ENCODE results near the gene MAP2K5.

MAP2K5 gene

DNA sequence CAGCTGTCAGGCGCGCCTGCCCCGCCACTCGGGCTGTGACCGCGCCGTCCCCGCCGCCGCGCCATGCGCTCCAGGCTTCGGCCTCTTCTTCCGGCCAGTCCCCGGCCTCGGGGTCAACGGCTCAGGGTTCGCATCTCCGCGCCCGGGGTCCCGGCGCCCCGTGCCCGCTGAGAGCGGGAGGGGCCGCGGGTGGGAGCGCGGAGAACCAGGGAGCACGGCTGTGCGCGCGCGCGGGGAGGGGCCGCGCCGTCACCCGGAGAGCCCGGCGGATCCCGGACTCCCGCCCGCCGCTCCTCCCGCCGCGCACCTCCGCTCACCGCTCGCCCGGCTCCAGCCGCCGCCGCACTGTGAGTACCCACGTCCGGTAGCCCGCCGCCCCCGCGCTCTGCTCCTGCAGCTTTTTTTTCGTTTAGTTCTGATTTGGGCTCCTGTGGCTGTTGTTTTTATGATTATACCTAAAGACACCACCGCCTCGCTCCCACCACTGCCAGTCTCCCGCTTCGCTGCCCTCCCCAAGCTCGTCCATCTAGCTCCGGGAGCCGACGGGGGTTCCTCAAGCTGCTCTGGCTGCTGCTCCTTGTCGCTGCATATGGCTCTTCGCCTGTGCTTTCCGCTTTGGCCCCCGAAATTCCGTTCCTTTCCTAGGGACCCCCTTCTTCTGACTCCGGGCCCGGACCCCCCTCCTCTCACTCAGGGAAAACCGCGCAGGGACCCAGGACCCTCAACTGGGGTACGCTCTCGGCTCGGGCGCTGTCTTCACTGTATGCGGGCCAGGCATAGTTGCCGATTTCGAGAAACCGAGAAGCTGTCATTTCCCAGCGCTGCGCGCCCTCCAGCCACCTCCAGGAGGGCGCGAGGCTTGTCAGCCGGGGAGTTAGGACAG is 281.1 kb downstream of the MAP2K5 start:
- H3K79me2 ChIP-seq (ENCODE audit: insufficient read depth, low read length), result no peaks in the 10 kb centered on the region
- H3K9me3 ChIP-seq (ENCODE audit: insufficient read depth, low read depth, low read length), result no peaks in the 10 kb centered on the region
- no peaks in the 10 kb centered on the region for H3K9me2 ChIP-seq (replicated peaks; ENCODE audit: low read depth, low read length)
- TF ChIP-seq, protein P1, sequence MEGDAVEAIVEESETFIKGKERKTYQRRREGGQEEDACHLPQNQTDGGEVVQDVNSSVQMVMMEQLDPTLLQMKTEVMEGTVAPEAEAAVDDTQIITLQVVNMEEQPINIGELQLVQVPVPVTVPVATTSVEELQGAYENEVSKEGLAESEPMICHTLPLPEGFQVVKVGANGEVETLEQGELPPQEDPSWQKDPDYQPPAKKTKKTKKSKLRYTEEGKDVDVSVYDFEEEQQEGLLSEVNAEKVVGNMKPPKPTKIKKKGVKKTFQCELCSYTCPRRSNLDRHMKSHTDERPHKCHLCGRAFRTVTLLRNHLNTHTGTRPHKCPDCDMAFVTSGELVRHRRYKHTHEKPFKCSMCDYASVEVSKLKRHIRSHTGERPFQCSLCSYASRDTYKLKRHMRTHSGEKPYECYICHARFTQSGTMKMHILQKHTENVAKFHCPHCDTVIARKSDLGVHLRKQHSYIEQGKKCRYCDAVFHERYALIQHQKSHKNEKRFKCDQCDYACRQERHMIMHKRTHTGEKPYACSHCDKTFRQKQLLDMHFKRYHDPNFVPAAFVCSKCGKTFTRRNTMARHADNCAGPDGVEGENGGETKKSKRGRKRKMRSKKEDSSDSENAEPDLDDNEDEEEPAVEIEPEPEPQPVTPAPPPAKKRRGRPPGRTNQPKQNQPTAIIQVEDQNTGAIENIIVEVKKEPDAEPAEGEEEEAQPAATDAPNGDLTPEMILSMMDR (conservative IDR thresholded peaks at IDR 0.05; ENCODE audit: low read length), result no peak
- TF ChIP-seq EZH2phosphoT487 (IDR thresholded peaks at IDR 0.05; ENCODE audit: borderline replicate concordance), result no peak
- H2AFZ ChIP-seq (ENCODE audit: low read length), result peak overlapping the region; percentile 57; the same call in 1 of the 2 replicates
- no peaks in the 10 kb centered on the region for H3K36me3 ChIP-seq (ENCODE audit: insufficient read depth, low read length)
- H3K9ac ChIP-seq (ENCODE audit: low read depth, low read length, poor library complexity, severe bottlenecking), result peak overlapping the region; percentile 69
- H3F3A ChIP-seq (ENCODE audit: low read depth), result no peaks in the 10 kb centered on the region
- H3K27me3 ChIP-seq (ENCODE audit: insufficient read depth, low read length, poor library complexity, severe bottlenecking), result no peaks in the 10 kb centered on the region
- peak overlapping the region; percentile 80 for H3K4me3 ChIP-seq (ENCODE audit: low read length, poor library complexity, severe bottlenecking)
- H3K4me1 ChIP-seq (ENCODE audit: insufficient read depth, low read length, poor library complexity, severe bottlenecking), result peaks cover 9% of the 10 kb centered on the region
- H4K20me1 ChIP-seq (ENCODE audit: insufficient read depth, low read length, poor library complexity, severe bottlenecking), result no peaks in the 10 kb centered on the region
- peak overlapping the region; percentile 85 for H3K4me2 ChIP-seq (ENCODE audit: low read depth, low read length, poor library complexity, severe bottlenecking)

DNA sequence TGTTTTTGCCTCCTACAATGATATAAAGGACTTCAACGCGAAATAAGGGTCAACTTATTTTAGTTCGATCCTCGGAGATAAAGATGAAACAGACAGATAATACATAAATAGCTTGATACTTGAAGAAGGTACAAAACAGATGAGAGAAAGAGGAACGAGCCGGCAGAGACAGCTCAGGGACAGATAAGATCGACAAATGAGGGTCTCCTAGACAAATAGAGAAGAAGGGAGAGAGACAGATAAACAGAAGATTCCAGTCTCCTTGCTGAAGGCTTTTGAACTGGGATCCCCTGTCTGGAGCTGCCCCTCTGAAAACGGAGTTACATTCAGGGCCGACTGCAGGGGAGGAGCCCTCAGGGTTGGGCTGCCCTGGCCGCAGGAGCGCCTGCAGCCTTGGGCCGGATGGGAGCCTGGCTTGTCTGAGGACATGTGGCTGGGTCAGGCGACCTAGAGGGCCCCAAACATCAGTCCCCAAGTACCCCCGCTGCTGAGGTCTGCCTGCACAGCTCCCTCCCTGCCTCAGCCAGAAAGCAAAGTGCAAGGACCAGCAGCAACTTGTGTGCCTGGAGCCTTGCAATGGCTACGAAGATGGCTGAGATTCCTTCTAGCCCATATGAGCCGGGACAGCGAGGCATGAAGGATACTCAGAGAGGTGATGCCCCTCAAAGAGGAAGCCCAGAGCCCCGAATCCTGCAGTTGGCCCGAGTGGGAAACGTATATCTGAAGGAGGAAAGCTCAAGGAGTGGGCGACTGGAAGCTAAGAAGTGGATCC is 281.9 kb downstream of the MAP2K5 start:
- no peaks in the 10 kb centered on the region for H3K36me3 ChIP-seq (ENCODE audit: insufficient read depth, low read length)
- H2AFZ ChIP-seq (ENCODE audit: low read length), result peak overlapping the region; percentile 57; the same call in 1 of the 2 replicates
- no peaks in the 10 kb centered on the region for H3K27me3 ChIP-seq (ENCODE audit: insufficient read depth, low read length, poor library complexity, severe bottlenecking)
- TF ChIP-seq EZH2phosphoT487 (IDR thresholded peaks at IDR 0.05; ENCODE audit: borderline replicate concordance), result no peak
- TF ChIP-seq, protein P1 (conservative IDR thresholded peaks at IDR 0.05; ENCODE audit: low read length), result no peak
- peaks cover 9% of the 10 kb centered on the region for H3K4me1 ChIP-seq (ENCODE audit: insufficient read depth, low read length, poor library complexity, severe bottlenecking)
- no peaks in the 10 kb centered on the region for H3F3A ChIP-seq (ENCODE audit: low read depth)
- peak overlapping the region; percentile 85 for H3K4me2 ChIP-seq (ENCODE audit: low read depth, low read length, poor library complexity, severe bottlenecking)
- no peaks in the 10 kb centered on the region for H3K9me2 ChIP-seq (replicated peaks; ENCODE audit: low read depth, low read length)
- no peaks in the 10 kb centered on the region for H4K20me1 ChIP-seq (ENCODE audit: insufficient read depth, low read length, poor library complexity, severe bottlenecking)
- H3K9ac ChIP-seq (ENCODE audit: low read depth, low read length, poor library complexity, severe bottlenecking), result peak overlapping the region; percentile 69
- no peaks in the 10 kb centered on the region for H3K79me2 ChIP-seq (ENCODE audit: insufficient read depth, low read length)
- no peaks in the 10 kb centered on the region for H3K9me3 ChIP-seq (ENCODE audit: insufficient read depth, low read depth, low read length)
- peak overlapping the region; percentile 80 for H3K4me3 ChIP-seq (ENCODE audit: low read length, poor library complexity, severe bottlenecking)

DNA sequence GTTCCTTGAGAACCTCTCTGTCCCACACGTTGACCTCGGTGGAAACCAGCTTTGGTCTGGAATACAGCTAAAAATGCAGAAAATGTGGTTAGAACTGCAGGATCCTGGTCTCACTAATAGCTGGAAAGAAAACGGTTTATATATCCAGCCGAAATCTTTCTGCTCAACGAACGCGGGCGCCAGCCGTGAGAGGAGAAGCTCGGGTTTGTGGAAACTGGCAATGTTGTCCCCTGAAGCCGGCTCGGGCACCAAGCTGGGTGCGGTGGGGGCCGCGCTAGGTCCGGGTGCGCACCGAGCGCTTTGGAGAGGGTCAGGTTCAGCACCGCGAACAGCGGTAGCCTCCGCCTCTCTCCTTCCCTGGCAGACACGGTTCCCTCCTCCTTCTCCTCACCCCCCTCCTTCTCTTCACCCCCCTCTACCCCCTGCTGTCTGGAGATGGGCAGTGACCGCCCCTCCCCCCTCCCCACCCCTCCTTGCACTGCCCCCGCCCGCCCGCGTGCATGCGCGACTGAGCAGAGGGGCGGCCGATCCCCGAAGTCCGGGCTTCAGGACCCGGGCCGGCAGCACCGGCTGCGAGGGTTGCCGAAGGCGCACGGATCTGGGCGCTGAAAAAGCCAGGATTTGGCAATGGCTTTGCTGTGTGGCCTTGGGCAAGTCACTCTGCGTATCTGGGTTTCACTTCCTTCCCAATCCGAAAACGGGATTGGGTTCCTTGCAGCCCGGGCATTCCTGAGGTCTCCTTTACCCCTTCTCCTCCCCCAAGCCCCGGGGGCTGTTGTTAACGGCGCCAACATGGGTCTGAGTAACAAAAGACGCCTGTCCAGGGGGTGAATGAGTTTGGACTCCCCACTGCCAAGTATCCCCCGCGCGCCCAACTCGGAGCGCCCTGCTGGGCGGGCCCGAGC is 282.7 kb downstream of the MAP2K5 start, which contains the start of gene SKOR1:
Gene SKOR1 (plus strand): TSS at position 534 of the 905 bp plus-strand sequence. CDS start 94 bp downstream, at position 628.
- H3K79me2 ChIP-seq (ENCODE audit: insufficient read depth, low read length), result no peaks in the 10 kb centered on the region
- H3K9me3 ChIP-seq (ENCODE audit: insufficient read depth, low read depth, low read length), result no peaks in the 10 kb centered on the region
- H3K4me3 ChIP-seq (ENCODE audit: low read length, poor library complexity, severe bottlenecking), result peak within 1 kb of the TSS; percentile 80
- peaks cover 13% of the 10 kb centered on the region for H3K4me1 ChIP-seq (ENCODE audit: insufficient read depth, low read length, poor library complexity, severe bottlenecking)
- no peak for TF ChIP-seq EZH2phosphoT487 (IDR thresholded peaks at IDR 0.05; ENCODE audit: borderline replicate concordance)
- TF ChIP-seq, protein P1 (conservative IDR thresholded peaks at IDR 0.05; ENCODE audit: low read length), result no peak
- peak within 1 kb of the TSS; percentile 85 for H3K4me2 ChIP-seq (ENCODE audit: low read depth, low read length, poor library complexity, severe bottlenecking)
- H3K9ac ChIP-seq (ENCODE audit: low read depth, low read length, poor library complexity, severe bottlenecking), result no peak within 1 kb of the TSS
- no peaks in the 10 kb centered on the region for H3K9me2 ChIP-seq (replicated peaks; ENCODE audit: low read depth, low read length)
- no peaks in the 10 kb centered on the region for H3F3A ChIP-seq (ENCODE audit: low read depth)
- no peaks in the 10 kb centered on the region for H4K20me1 ChIP-seq (ENCODE audit: insufficient read depth, low read length, poor library complexity, severe bottlenecking)
- no peak within 1 kb of the TSS for H2AFZ ChIP-seq (ENCODE audit: low read length)
- H3K36me3 ChIP-seq (ENCODE audit: insufficient read depth, low read length), result no peaks in the 10 kb centered on the region
- H3K27me3 ChIP-seq (ENCODE audit: insufficient read depth, low read length, poor library complexity, severe bottlenecking), result no peaks in the 10 kb centered on the region
